GM18868 (cell line): Measurements from ENCODE around the gene POU3F1.

Experiments used
- ATAC-seq: cut with Tn5 transposase; IDR thresholded peaks from one replicate; pipeline ENCODE4 v1.9.1; 2021; ENCODE audit warnings: mild to moderate bottlenecking, moderate library complexity; ENCODE audit not compliant: unreplicated experiment

POU3F1 gene

DNA sequence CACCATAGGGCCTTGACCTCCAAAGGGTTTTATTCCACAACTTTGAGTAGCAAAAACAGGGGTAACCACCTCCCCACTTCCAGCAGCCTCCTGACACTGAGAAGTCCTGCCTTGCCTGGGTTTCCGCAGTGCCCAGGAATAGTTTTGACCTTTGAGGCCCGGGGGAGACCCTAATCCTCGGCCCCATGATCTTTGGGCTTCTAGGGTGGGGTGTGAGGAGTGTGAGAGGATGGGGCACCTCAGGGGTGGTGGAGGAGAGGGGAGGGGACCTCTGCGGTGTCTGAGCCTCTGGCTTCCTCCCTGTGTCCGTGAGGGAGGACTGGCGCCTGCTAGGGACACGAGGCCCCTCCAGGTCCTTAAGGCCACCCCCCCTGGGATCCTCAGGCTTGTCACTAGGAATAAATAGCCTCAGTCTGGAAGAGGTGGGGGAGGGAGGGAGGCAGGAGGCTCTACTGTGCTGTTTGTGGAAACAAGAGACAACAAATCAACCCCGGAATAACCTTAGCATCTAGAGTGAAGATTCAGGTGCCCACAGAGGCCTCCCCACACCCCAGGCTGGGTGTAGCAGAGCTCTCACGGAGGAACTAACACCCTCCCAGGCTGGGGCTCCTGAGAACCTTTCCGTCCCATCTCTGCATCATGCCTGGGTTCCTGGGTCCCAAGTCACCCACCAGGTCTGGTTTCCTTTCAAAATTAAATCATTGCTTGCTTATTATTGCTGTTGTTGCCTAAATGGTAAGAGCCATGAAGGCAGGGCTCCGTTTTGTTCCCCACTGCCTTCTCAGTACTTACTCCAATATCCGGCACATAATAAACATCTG is 40.4 kb downstream of the POU3F1 start:
- no peak for ATAC-seq

DNA sequence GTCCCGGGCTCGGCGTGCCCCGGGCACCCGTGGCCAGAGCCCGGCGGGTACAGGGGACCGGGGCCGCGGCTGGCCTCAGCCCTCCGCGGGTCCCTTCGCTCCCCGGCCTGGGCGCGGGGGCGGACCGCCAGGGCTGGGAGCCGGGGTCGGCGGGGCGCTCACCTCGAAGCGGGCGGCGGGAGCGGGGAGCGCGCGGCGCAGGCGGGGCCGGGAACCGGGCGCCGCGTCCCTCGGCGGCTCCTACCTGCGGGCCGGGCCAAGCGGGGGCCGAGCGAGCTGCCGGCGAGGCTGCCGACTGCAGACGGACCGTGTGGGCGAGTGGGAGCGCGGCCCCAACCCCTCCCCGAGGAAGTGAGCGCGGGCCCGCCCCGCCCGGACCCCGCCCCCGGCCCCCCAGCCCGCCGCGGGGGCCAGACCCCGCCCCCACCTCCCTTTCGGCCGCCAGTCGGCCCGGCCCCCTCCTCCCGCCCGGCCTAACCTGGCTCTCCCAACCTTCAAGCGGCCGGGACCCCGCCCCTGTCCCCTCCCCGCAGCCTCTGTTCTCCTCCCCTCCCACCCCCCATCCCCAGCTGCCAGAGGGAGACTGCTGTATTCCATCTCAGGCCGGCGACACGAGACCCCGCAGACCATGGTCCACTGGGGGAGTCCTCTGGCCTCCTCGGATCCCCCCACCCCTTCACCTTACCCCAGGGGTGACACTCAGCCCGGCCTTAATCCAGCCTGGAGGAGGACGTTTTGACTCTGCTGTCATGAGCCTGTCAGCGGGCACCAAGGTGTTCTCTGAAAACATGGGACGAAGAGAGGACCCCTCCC is 41.2 kb downstream of the POU3F1 start, which contains the start of gene FHL3:
TSS of gene FHL3 (minus strand) at position 320 of the 813 bp plus-strand sequence. CDS start 6,102 bp downstream, outside the sequence.
- no peak for ATAC-seq

DNA sequence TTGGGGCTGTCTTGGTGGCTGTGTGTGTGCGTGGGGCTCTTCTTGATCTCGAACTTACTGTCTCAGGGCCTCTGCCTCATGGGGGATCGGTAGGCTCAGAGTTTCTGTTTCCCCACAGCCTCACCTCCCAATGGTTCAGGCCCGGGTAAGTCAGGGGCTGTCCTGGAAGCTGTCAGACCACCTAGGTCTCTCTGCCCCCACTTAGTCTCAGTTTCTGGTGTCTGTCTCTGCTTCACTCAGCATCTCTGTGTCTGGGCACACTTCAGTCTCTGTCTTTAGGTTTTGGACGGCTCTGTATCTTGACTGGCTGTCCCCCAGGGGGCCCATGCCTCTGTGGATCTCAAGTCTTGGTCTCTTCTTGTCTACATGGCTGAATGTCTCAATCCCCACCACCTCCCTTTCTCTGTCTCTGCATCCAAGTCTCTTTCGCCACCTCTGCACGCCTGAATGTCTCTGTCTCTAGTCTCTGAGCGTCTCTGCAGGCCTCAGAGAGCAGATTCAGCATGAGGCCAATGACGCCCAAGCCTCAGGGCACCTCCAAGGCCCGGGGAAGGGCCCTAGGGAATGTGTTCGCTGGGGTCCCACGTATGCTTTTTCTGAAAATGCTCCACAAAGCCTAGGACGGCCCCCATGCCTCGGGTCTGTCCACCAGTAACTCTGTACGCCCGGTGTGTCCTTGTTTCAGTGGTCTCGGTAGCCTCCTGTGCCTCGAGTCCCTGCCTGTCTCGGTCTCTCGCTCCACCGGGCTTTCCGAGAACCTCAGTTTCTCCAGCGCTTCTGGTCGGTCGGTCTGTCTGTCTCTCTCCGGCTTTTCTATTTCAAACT is 42.1 kb downstream of the POU3F1 start:
- no peak for ATAC-seq

DNA sequence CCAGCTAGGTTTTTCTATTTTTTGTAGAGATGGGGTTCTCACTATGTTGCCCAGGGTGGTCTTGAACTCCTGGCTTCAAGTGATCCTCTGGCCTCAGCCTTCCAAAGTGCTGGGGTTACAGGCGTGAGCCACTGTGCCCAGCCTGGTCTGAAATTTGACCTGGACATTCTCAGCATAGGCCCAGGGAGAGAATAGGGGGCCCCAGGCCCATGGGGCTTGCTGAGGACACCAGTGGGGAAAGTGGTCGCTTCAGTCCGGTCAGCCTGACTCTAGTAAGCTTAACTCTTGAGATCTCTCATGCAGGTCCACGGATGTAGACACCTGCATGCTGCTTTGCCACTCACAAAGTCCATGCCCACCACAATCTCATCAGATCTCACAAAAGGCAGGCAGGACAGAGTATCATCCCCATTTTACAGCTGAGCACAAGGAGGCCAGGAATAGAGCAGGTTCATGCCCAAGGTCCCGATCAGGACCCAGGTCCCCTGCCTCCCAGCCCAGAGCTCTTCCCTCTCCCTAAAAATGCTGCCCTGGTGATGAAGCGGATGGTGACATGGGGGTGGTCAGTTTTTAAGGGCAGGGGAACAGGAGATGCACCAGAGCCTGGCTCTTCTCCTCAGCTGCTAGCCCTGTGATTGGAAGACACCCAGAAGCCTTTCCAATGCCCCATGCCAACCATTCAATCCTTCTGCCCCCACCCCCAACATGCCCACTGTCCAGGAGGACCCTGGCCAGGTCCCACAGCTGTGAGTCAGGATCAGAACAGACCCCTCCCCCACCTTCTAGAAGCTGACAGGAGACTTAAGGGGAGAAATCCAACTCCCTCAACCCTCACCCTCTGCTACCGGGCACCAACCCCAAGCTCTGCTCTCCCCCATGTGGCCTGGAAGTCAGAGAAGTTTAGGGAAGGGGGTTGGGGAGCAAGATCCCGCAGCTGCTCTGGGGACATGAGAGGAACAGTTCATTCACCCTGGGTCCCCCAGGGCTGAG is 43.0 kb downstream of the POU3F1 start:
- no peak for ATAC-seq

DNA sequence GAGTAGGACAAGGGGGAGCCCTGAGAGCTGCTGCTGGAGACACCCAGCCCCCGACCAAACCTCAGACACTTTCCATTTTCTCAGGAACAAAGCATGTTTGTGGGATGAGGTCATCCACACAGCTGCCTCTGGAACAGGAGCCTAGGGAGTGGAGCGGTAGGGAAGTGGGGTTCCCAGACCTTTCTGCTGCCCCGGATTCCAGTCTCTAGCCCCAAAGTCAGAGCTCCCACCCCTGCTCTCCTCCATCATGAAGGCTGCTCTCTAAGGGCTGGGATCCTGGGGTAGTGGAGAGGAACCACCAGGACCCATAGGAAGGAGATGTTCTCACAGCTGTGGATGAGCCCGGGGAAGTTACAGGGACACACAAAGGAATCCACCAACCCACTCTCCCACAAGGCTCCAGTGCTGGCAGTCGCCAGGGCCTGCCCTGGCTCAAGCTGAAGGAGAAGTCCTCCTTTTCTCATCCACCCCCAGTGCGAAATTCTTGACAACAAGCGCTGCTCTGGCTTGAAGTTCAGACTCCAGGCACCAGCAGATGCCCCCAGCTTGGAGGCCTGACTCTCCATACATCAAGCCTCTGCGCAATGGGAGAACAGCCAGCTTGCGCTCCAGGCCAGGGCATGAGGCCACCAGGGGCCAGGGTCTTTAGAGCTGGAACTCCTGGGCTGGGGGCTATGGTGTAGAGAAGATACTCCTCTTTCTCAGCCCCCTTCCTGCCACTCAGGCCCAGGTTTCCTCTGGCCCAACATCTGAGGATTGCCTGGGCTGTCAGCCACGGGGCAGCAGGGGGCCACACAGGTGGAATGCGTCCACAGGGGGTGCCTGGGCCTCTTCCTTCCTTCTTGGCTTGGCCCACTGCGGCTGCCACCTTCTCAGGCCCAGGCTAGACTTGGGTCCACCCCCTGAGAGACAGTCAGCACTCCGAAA is 45.8 kb downstream of the POU3F1 start:
- ATAC-seq, result no peak

DNA sequence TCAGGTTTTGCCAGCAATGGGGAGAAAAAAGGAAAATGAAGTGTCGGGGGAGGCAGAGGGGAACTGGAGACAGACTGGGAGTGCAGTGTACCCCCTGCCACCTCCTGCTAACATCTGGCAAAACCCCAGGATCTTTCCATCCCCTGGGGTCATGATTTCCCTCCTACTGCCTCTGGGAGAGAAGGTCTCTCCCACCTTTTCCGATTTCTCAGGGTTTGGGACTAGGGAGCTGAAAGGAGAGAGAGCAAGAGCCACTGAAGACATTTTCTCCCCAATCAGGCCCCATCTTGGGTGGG is 46.4 kb downstream of the POU3F1 start:
- no peak for ATAC-seq

DNA sequence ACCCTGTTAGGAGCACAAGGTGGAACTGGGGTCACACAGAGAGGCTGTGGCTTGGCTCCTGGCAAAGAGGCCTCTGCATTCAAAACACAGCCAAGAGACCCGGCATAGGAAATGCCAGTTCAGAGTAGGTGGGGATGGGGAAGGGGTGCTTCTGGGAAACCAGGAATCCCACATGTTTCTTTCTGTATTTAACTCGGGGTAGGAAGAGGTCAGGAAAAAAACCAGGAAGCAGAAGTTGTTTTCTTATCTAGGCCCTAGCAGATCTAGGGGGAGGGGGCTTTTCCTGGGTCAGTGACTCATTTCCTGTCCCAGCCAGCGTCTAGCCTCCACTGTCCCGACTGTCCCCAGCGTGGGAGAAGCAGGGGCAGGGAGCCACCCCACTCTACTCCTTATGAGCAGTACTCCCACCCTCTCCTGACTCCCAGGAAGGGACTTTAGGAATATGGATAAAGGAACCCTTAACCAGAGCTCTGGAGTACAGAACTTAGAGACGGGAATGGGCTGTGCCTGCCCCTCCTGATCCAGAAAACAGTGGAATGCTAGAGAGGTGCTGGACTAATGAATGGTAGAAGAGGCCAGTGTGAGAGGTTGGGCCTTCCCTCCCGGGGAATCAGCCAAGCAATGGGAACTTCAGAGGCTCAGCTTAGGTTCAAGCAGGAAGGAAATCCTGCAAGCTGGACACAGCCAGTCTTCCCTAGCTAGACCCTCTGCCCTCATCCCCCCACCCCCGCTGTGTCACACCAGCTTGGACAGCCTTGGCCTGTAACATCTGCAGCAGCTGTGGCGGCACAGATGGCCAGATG is 47.0 kb downstream of the POU3F1 start:
- no peak for ATAC-seq

DNA sequence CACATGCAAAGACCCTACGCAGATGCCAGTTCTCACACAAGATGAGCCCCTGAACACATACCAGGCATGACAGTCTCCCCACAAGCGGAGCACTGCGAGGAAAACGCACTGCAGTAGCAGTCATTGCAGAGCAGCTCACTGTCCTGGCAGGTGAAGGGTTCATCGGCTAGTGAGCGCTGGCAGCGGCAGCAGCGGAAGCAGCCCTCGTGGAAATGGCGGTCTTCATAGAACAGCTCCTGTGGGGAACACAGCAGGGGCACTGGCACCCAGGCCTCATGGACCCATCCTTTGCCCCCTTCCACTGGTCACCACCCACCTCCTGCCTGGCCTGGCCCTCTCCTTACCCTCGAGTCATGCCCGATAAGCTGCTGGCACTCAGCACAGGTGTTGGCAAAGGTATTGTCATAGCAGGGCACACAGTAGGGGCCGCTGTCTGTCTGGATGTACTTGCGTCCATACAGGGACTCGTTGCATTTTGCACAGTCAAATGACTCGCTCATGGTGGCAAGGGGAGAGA is 47.6 kb downstream of the POU3F1 start:
- ATAC-seq, result no peak

DNA sequence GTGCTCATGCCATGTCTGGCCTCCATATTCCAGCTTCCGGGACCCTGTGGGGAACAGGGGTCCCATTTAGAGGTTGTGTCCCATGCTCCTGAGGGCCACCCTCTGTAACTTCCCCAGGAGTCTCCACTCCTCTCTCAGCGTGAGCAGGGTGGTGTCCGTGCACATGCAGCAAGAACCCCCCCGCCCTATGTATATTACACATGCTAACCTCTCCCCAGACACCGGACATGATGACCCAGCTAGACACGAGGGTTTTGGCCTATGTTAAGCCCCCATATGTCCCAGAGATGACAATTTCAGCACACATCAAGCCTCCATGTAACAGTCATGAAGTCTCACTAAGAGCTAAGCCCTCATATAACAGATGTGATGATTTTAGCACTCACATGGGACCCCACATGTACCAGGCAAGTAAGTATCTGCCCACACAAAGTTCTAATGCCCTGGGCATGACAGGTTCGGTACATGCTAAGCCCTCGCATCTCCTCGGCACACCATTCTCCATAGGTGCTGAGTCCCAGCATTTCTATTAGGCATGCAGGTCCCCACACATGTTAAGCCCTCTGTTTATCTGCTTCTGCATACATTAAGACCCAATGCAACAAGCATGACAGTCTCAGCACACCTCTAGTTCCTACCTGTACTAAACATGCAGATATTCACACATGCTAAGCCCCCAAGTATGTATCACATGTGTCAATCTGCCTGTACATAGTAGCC is 48.3 kb downstream of the POU3F1 start:
- ATAC-seq, result no peak

DNA sequence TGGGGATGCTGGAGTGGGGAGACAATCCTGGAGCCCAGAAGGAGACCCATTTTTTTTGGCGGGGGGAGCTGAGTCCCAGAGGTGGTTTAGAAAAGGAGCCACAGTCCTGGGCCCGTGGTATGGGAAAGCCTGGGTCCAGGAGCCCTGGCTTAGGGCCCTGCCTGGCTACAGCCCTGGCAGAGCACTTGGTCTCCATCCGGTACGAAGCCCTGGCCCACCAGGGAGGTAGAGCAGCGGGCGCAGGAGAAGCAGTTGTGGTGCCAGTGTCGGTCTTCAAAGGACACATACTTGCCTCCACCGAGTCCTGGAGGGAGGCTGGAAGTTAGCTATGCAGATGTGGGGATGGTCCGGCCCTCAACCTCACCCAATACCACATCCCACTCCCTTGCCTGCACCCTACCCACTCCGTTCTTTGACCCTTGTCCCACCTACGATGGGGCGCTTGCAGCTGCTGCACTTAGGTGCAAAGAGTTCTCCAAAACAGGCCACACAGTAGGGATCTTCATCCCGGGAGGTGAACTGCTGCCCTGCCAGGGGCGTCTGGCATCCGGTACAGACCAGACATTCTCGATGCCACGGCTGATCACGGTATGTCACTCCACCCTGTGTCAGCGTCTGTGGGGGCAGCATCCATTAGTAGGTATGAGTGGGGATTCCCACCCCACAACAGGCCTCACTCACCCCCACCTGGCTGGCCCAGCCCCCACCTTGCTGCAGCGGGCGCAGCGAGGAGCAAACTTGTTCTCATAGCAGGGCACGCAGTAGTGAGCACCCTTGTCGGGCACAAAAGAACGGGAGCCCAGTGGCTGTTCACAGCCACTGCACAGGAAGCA is 49.1 kb downstream of the POU3F1 start:
- no peak for ATAC-seq

DNA sequence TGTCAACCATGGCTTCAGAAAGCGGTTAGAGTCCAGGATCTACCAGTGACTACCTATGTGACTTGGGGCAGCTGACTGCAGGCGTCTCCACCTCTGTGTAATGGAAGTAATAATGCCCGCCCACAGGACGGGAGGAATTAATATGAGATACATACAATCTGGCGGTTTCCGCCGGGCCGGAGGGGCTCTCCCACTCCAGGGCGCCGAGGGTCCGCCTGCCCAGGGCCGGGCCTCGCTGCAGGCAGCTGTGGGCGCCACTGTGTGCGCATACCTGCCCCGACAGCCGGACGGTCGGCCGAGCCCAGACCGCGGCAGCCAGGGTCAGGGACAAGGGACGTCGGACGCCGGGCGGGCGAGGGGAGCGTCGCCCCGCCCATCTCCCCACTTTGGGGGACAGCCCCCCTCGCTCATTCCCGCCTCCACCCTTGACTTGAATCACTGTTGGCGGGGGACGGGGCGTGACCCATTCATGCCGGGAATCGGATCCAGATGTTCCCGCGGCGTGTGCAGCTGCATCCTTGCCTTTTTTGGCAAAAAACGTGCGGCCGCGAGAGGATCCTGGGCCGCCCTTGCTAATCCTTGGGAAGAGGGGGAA is 50.7 kb downstream of the POU3F1 start:
- ATAC-seq, result no peak

DNA sequence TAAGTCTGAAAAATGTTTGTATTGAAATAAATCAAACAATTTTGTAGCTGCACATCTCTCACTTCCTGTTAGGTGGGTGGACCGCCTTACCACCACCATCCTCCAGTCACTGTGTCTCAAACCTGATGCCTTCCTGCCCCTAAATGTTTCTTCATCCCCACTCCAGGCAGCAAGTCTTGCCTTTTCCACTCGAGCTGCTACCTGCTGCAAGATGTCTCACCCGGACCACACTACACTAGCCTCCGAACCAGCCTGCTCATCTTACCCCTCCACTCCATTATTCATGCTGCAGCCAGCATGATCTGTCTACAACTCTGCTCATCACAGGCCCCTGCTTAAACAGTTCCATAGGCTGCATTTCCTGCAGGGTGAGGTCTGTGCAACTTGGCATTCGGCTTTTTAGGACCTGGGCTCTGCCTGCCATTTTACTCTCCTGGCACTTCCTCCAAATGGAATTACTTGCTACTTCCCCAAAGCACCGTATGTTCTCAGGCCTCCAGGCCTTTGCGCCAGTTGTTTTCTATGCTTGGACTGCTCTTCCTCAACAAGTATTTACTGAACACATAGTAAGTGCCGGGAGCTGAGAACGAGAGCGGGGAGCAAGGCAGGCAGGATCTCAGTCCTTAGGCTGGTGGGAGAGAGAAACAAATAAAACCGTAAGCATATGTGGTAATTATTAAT is 51.6 kb downstream of the POU3F1 start:
- ATAC-seq, result no peak
